Prostate gland (tissue), 2 donors: Measurements from ENCODE around the gene C5orf63.

Experiments
- CTCF ChIP-seq, 4 experiments: fragments of 200-600 bp in 2 of 4; fragments of 450-650 bp in 2 of 4; sonication (generic) in 2 of 4; IDR thresholded peaks; 1 replicate in 3 of 4; 2 replicates in 1 of 4; pipeline ENCODE4 v1.5.1; 2016 to 2019; ENCODE audit warnings: antibody characterized with exemption in 4 of 4, mild to moderate bottlenecking in 2 of 4, moderate library complexity in 2 of 4
- POLR2A ChIP-seq: fragments of 450-650 bp; IDR thresholded peaks from one replicate; pipeline ENCODE4 v1.6.1; 2016; ENCODE audit warnings: antibody characterized with exemption, mild to moderate bottlenecking
- POLR2AphosphoS5 ChIP-seq: sonication (generic); formaldehyde crosslinking; IDR thresholded peaks from one replicate; pipeline ENCODE4 v1.6.1; 2017; ENCODE audit warnings: antibody characterized with exemption

GRCh38 chr5:127072861-127073846, at the start of gene C5orf63:
- TF ChIP-seq CTCF (IDR thresholded peaks at IDR 0.05) = peak in 2 of 4 experiments; percentile 45 to 52
- TF ChIP-seq POLR2A = no peak
- peak; percentile 18 for TF ChIP-seq POLR2AphosphoS5
